Measurements from ENCODE around the gene HIGD1A.

HIGD1A gene

DNA sequence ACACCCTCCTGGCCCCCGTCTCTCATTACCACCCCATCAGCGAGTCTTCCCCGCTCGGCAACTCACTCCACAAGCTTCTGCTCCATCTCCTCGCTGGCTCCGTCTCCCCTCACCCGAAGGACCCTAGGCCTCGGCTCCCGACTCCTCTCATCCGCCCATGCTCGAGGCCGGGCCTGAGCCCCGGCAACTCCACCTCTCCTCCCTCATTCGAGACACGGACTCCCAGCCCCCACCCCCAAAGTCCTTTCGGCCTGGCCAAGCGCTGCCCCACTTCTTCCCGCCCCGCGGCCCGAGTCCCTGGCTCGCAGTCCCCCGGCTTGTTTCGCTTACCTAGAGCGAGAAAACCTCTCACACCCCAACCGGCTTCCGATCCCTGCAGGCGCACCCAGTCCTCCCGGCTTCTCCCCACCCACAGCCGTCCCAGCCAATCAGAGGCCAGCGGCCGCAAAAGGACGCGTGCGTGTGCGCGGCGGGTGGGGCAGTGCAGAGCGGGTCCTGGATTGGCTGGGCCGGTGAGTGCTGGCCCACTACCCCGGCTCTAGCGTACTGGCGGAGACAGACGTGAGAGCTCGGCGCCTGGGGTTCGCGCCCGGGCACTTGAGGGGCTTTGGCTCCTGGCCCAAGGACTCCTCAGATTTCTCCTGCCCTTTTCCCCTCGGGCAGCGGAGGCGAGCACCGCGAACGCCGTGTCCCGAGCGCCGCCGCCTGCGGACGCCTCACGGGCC, at the start of gene HIGD1A:
TSS of gene HIGD1A (minus strand) at position 385 of the 725 bp plus-strand sequence. CDS start 10,237 bp downstream, outside the sequence.
- DNase-seq (ENCODE audit: insufficient read length, low spot score) = peak; percentile 92
- FAIRE-seq = peak; percentile 95

DNA sequence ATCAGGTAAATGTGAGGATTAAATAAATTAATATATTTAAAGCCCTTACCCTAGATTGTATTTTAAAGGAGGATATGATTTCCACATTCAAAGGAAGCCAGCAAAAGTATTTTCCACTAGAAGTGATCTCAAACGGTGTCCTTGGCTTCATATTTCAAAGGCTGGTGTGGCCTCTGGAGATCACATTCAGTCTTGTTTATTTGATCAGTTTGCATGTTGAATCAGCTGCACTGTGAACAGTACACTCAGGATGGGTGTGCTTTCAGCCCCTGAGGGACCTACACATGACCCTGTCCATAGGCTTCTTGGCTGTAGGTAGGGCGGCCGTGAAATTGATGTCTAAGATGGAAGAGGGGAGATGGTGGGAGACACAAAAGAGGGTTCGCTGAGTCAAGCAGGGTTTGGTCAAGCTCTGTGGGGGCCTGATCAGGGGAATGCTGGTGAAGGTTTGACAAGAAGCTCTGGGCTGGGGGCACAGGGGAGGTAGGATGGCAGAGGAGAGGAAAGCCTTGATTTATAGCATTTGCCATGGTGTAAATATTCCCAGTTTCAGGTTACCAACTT, 49.5 kb upstream of the HIGD1A start:
- DNase-seq (ENCODE audit: insufficient read length, low spot score) (no peak), FAIRE-seq (no peak)

DNA sequence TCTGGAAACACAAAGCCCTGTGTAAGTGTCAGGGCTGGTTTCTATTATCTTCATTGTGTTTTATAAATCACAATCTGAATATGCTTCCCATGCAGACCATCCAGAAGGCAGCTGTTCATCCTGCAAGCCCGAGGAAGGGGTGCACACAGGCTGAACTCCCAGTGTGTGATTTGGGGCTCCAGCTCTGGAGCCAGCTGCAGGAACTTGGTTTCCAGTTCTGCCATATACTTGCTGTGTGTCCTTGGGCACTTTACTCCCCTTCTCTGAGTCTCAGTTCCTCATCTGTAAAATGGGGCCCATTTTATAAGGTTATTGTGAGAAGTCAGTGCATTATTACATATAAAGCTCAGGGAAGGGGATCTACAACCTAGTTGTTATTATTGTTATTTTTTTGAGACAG, 48.8 kb upstream of the HIGD1A start:
- DNase-seq (ENCODE audit: insufficient read length, low spot score) (no peak), FAIRE-seq (no peak)

DNA sequence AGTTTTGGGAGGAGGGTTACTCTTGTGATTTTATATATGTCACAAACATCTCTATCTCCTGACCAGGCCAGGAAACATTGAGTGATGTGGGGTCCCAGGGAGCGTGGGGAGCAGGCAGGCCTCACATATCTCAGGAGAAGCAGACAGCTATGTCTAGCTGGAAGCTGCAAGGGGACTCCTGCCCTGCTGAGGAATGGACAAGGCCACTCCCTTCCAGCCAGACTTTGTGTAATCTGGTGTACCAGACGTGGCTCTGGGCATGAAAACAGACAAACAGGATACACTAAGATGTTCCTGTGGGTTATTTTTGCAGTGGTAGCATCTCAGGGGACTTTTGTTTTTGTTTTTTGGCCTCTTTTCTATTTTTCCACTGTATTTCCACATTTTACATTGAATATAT, 48.2 kb upstream of the HIGD1A start:
- FAIRE-seq = no peak
- DNase-seq (ENCODE audit: insufficient read length, low spot score) = no peak

DNA sequence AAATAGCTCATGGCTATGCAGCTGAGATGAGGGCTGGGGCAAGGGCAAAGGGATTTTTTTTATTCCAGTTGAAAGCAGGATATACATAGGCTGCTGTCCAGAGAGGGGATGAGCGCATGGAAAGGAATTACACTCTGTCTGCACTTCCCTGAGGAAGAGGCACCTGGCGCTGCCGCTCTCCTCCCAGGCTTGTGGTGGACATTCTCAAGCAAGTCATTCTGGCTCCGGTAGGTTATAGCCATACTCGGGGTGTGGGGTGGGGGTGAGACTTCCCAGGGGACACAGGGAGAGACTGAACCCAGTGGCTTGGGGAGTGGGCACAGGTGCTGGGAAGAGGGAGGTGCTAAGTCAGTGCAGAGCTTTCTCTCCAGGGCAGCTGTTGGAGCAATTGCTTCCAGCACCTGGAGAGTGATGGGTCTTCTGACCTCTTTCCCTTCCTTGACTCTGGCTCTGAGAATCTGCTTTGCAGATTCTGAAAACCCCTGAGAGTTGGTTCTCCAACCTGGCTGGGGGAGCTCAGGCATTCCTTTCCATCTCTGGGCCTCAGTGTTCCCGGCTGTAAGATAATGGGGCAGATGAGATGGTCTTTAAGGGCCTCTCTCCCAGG, 47.0 kb upstream of the HIGD1A start:
- DNase-seq (ENCODE audit: insufficient read length, low spot score) = no peak
- FAIRE-seq = no peak

DNA sequence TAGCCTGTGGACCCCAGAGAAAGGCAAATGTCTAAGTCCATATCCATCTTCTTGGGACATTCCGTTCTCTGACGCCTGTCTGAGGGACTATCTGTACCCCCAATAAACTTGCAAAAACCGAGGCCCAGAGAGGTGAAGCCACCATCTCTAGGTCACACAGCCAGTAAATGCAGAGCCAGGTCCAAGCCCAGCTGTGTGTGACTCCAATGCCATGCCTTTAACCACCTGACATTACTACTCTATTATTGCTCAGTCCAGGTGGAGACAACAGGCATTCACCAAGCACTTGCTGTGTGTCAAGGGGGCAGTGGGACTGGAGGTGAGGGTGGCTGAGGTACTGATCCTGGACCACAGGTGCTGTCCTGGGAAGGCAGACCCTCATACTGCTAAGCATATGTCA, 46.0 kb upstream of the HIGD1A start:
- FAIRE-seq (no peak), DNase-seq (ENCODE audit: insufficient read length, low spot score) (no peak)

DNA sequence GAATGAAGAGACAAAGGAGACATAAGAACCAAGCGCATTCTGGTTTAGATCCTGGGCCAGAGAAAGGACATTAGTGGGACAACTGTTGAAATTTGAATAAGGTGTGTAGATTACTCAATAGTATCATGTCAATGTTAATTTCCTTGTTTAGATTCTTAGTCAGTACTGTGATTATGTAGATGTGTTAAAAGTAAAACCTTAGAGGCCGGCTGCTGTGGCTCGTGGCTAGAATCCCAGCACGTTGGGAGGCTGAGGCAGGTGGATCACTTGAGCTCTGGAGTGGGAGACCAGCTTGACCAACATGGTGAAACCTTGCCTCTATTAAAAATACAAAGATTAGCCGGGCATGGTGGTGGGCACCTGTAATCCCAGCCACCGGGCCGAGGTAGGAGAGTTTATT, 44.7 kb upstream of the HIGD1A start:
- no peak for DNase-seq (ENCODE audit: insufficient read length, low spot score)
- FAIRE-seq = no peak

DNA sequence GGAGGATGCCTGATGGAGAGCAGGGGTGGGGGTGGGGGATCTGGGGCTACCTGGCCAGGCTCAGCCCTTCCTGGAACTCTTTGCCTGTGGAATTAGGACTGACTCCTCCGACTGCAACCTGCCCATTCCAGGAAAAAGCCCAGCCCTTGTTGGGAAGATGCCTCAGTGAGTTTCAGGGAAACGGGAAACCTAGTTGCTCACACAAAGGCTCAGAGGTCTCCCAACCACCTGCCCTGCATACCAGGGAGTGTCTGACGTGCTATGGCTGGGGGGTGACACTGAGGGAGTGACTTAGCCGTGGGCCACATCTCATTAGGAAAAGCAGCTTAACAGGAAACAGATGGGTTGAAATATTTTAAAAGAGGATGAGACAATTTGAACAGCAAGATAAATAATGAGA, 43.4 kb upstream of the HIGD1A start:
- FAIRE-seq (no peak), DNase-seq (ENCODE audit: insufficient read length, low spot score) (no peak)

DNA sequence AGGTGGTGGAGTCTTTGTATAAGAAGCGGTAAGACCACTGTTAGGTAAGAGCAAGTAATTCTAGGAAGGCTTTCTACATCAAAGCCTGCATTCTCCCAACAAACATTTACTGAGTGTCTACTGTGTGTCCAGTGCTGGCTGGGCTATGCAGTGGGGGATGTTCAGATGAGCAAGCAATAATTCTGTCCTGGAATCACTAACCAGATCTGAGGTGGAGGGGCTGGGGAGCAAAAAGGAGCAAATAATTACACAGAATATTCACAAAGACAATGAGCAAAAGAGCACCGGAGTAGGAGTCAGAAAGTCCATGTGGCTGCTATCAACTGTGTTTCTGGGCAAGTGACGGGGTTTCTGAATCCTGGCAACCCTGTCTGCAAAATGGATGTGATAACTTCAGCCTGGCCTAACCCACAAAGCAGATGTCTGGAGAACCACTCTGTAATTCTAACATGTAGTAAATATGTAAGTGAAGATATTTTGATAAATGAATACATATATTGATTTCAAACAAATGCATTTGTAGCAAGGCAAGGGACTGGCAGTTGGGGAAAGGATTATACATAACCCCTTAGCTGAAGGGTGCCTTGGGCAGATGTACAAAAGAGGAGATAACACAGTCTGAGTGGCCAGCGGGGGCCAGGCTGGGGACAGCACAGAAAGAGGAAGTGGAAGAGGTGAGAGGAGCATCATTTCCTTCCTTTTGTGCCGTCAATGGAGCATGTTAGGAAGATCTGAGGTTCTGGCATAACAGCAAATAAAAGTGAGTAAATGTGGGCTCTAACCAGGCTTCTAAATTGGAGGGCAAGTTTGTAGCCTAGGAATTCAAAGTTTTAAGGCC, 42.6 kb upstream of the HIGD1A start:
- DNase-seq (ENCODE audit: insufficient read length, low spot score) = peak; percentile 16
- no peak for FAIRE-seq

DNA sequence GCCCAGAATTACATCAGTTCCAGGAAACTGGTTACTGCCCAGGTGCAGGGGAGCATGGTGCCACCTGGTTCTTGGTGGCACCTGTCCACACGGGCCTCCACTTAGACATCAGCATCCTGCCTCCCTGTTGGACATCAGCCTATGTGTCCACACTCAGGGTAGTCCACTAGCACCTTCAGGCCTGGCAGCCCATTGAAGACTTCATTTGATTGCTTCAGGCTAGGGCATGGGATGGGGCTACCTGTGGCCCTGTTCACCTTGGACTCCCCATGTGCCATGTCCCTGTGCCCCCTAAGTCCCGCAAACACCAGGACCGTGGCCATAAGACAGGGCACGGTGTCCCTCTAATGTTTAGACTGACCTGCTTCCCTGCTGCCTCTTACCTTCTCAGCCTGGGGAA, 40.5 kb upstream of the HIGD1A start:
- FAIRE-seq = no peak
- no peak for DNase-seq (ENCODE audit: insufficient read length, low spot score)

DNA sequence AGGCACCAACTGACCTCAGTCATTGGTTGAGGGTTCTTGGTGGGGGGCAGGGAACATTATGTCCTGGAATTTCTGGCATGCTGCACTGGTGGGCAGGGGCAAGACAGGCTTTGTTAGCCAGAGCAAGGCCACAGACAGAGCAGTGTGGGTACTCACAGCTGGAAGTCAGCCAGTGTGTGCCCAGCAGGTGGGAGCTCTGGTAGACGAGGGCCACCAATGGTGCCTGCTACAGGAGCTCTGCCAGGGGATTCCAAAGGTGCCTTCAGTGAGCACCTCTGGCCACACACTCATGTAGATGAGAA, 40.1 kb upstream of the HIGD1A start:
- DNase-seq (ENCODE audit: insufficient read length, low spot score) = no peak
- no peak for FAIRE-seq

DNA sequence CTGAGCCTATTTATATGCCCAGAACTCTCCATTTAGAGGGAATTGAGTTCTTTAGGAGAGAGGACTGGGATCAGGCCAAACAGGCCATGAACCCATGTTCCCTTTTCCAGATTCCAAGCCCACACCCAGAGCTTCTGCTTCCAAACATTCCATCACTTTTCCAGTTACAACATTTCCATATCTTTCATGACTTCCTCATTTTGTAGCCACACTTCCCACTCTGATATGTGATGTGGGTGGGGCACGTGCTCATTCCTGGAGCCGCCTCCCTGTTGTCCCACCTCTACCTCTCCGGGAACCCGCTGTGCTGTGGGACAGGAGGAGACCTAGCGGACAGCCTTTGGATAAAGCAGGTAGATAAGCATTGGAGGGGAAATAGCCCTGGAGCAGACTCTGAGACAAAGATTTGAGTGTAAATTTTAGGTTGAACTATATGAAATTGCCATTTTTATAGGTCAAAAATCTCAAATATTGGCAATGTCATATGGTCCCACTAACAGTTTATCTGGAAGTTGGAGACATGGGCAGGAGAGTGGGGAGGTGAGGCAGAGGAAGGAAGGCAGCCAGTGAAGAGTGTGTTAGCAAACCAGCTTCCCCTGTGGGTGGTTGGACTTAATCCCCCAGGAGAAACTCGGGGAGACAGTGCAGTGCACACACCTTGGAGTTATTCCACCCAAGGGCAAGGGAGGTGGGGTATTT, 39.6 kb upstream of the HIGD1A start:
- no peak for FAIRE-seq
- DNase-seq (ENCODE audit: insufficient read length, low spot score) = no peak

DNA sequence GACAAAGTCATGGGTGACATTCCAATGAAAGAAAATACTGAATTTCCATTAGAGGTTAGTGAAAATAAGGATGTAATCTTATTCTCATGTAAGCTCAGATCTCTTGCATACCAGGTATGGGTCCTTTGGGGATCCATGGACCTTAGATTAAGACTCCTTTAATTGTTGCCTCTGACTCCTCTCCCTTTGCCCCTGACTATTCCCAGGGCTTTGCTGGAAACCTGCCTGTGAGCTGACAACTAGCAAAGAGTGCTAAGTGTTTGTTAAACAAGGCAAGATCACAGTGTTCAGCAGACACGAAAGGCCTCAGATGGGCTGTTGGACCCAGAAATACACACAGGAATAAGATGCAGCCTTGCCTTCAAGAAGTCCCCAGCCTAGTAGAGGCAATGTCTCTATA, 37.0 kb upstream of the HIGD1A start:
- FAIRE-seq (no peak), DNase-seq (ENCODE audit: insufficient read length, low spot score) (no peak)

DNA sequence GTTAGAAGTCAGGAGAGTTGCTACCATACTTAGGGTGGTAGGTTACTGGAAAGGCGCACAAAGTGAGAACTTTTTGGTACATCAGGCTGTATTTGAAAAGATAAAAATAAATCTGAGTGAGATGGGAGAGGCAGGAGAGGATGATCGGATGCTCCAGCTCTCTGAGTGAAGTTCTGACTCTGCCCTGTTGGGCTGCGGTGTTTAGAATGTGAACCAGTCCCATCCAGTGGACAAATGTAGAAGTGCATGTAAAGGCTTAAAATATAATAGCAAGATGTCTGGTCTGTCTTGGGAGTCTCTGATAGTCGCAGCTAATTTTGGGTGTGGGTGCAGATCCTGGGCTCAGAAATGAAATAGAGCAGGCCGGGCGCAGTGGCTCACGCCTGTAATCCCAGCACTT, 35.3 kb upstream of the HIGD1A start:
- FAIRE-seq = peak; percentile 54

DNA sequence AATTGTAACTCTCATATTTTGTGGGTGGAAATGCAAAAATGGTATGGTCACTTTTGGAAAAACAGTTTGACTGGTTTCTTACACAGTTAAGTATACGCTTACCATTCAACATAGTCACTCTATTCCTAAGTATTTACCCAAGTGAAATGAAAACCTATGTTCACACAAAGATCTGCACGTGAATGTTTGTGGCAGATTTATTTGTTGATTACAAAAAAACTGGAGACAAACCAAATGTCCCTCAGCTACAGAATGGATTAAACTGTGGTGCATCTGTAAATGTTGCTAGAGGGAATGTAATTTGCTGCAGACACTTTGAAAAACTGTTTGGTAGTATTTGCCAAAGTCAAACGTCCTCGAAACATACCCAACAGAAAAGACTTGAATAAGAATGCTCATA, 34.3 kb upstream of the HIGD1A start:
- FAIRE-seq = no peak

More for the DNA sequence above, 35.3 kb upstream of the HIGD1A start:
- peak; percentile 25 for DNase-seq (ENCODE audit: insufficient read length, low spot score)

DNA sequence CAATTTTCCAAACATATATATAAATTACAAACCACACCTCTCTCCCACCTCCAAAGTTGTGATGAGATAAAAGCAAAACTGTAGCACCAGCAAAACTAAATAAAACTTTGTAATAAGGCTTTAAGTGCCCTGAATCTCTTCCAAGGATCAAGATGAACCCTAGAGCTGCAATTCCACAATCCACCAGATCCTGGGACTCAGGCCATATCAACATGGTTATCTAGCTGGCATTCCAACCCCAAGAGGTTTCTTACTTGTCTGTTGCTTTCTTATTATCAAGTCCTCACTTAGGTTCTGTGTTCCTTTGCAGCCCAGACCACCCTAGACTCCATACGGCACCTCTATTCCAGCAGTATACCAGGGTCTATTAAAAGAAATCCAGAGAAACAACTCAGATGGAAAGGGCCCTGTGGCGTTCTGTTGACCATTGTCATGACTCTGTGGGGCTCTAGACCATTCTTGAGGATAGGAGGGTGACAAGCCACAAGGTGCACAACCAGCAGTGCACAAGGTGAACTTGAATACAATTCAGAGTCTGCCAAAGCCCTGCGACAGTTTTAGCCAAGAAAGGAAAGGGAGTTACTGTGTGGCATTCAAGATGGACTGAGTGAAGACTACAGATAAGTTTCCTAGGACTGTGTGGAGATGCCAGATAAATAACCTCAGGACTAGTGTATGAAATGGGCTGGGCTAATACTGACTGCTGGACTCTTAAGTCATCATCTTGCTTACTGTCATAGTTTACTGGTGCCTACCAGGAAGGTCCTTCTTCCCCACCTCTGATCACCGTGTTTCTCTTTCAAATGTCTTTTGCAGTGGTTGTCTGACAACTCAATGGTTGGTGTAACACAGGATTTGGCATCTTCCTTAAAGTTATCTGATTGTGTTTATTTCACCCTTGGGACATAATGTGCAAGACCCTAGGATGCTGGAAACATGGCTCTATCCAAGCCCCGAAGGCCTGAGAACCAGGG, 32.1 kb upstream of the HIGD1A start:
- no peak for DNase-seq (ENCODE audit: insufficient read length, low spot score)
- no peak for FAIRE-seq

More for the DNA sequence above, 34.3 kb upstream of the HIGD1A start:
- no peak for DNase-seq (ENCODE audit: insufficient read length, low spot score)

DNA sequence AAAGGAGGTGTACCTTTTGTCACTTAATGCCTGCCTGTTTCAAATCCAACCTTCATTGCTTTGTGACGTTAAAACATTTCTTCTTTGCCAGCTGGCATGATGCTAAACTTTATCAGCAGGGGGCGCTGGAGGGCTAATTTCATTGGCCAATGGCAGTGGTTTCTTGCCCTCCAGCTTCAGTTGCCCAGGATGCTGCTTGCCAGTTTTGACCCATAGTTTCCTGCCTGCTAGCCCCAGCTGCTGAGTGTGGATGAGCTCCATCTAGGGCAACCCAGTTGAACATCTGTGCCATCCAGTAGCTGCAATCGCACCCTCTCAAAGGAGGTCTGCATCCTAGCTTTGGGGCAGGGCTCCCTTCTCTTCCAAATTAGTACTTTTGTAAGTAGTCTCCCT, 27.0 kb upstream of the HIGD1A start:
- peak; percentile 80 for FAIRE-seq
- DNase-seq (ENCODE audit: insufficient read length, low spot score) = peak; percentile 38

DNA sequence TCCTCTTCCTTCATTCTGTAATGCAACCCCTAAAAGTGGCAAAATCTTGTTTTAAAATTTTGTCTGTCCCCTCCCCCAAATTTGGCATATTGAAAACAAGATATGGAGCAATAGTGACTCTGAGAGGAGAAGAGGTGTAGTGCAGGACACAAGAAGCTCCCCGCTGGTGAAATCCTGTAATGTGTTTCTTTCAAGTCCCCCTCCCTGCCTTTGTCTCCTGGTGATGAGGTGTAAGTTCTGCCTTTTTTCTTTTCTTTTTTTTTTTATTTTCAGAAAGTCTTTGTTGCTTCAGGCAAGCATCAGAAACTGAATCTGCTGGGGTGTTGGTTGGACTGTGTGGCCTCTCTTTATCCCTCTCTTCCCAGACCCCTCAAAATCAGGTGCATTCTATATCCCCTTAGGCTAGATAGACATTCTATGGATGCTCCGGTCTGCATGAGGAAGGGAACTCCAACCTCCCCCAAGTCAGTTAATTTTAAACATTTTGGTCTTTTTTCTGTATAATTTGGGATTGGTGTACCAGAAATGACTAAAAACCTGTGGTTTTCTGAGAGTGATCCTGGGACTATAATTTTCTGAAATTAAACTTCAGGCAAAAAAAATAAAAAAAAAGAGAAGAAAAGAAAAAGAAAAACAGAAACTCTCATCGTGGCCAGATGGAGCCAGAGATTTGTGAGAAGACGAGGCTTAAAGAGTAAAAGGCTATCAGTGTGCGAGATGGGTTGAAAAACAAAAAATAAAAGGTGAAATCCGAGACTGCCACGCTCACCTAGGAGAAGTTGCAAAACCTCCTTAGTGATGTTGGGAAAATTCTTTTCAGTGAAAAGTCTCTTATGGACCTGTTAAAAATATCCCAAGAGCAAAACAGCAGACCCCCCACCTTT, 26.4 kb upstream of the HIGD1A start:
- DNase-seq (ENCODE audit: insufficient read length, low spot score) (no peak), FAIRE-seq (no peak)

All from GM19239 (cell line).